GM12891 (cell line): ENCODE results near the gene LRRC36.

Experiments used
- POLR2A ChIP-seq: IDR thresholded peaks from 2 replicates; pipeline ENCODE4 v1.6.1; 2011; ENCODE audit warnings: low read depth, low read length, control low read depth
- POLR2AphosphoS5 ChIP-seq: IDR thresholded peaks from 2 replicates; pipeline ENCODE4 v1.6.1; 2011; ENCODE audit warnings: low read depth, low read length, control low read depth
- POU2F2 ChIP-seq: IDR thresholded peaks from 2 replicates; pipeline ENCODE4 v1.6.1; 2011; ENCODE audit warnings: low read depth, mild to moderate bottlenecking, control low read depth, low read length, moderate library complexity
- SPI1 ChIP-seq: IDR thresholded peaks from 2 replicates; pipeline ENCODE4 v1.6.1; 2011; ENCODE audit warnings: low read depth, low read length, control low read depth
- TAF1 ChIP-seq: IDR thresholded peaks from 2 replicates; pipeline ENCODE4 v1.6.1; 2011; ENCODE audit warnings: low read depth, low read length, control low read depth

DNA sequence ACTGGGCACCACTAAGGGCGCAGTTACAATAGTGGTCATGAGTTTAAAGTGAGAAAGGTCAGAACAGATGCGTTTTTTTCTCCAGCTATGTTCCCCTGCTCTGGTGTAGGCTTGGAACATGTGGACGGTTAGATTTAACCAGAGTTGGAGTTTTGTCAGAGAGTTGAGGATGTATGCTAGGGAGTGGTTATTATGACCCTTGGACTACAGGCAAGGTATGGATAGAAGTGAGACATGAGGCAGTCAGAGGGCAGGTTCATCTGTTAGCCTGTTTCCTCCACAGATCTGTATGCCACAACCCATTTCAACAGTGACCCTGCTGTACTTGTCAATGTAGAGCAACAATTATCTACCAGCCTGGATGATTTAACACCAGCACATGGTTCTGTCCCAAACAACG lies 44.0 kb downstream of the LRRC36 start:
- TF ChIP-seq POLR2A (no peak), POLR2AphosphoS5 (no peak), TAF1 (no peak), POU2F2 (no peak), SPI1 (no peak)
